HG02885 (cell line): ENCODE results near the gene PACRG.
A peak's percentile ranks its signal among the peaks of the same experiment; 100 is the strongest.
"Not testable (repeated sequence)": the region's sequence is repeated elsewhere in the genome, so short reads cannot be mapped to it uniquely, and the experiment has no call there.

Experiments
- ATAC-seq: cut with Tn5 transposase; IDR thresholded peaks from one replicate; pipeline ENCODE4 v1.9.1; 2021; ENCODE audit warnings: mild to moderate bottlenecking; ENCODE audit not compliant: unreplicated experiment, poor library complexity

The PACRG gene

GRCh38 chr6:162974685-162975084 is 246.9 kb downstream of the PACRG start:
- ATAC-seq = no peak

- ATAC-seq = no peak
These were observed 248.4 kb downstream of the PACRG start for GRCh38 chr6:162976141-162976540.

GRCh38 chr6:162983234-162983633 is 255.5 kb downstream of the PACRG start:
- ATAC-seq = not testable (repeated sequence)

- no peak for ATAC-seq
These were observed 271.0 kb downstream of the PACRG start for GRCh38 chr6:162998777-162999176.

GRCh38 chr6:162999575-163000285 is 272.0 kb downstream of the PACRG start:
- ATAC-seq = no peak

GRCh38 chr6:163001330-163001729 is 273.6 kb downstream of the PACRG start:
- ATAC-seq = peak; percentile 99

GRCh38 chr6:163008186-163008585 is 280.4 kb downstream of the PACRG start:
- no peak for ATAC-seq

- ATAC-seq = no peak
These were observed 280.9 kb downstream of the PACRG start for GRCh38 chr6:163008626-163009025.

- no peak for ATAC-seq
These were observed 282.4 kb downstream of the PACRG start for GRCh38 chr6:163010145-163010544.

- no peak for ATAC-seq
These were observed 287.0 kb downstream of the PACRG start for GRCh38 chr6:163014736-163015135.

- ATAC-seq = no peak
These were observed 290.0 kb downstream of the PACRG start for GRCh38 chr6:163017801-163018200.

- ATAC-seq = no peak
These were observed 292.2 kb downstream of the PACRG start for GRCh38 chr6:163019926-163020325.

GRCh38 chr6:163021054-163021453 is 293.3 kb downstream of the PACRG start:
- ATAC-seq = no peak

GRCh38 chr6:163023700-163024099 is 295.9 kb downstream of the PACRG start:
- no peak for ATAC-seq

GRCh38 chr6:163026893-163027292 is 299.1 kb downstream of the PACRG start:
- no peak for ATAC-seq

GRCh38 chr6:163030980-163031379 is 303.2 kb downstream of the PACRG start:
- ATAC-seq = no peak

GRCh38 chr6:163031931-163032330 is 304.2 kb downstream of the PACRG start:
- no peak for ATAC-seq

GRCh38 chr6:163036160-163036645 is 308.4 kb downstream of the PACRG start:
- no peak for ATAC-seq

GRCh38 chr6:163038317-163038716 is 310.5 kb downstream of the PACRG start:
- no peak for ATAC-seq

- ATAC-seq = no peak
These were observed 320.6 kb downstream of the PACRG start for GRCh38 chr6:163048345-163048744.

- ATAC-seq = no peak
These were observed 326.0 kb downstream of the PACRG start for GRCh38 chr6:163053667-163054344.

GRCh38 chr6:163054641-163055040 is 326.9 kb downstream of the PACRG start:
- no peak for ATAC-seq
